Osteocyte (in vitro differentiated cells): ENCODE data around the gene HOXA3. TPM values are rescaled to one million over a fixed set of nuclear protein-coding genes. Genes with fewer than 3 reads are reported as not detected.

ENCODE experiments used
- DNase-seq: peaks from one replicate; pipeline ENCODE4 v3.0.0; 2021; ENCODE audit warnings: mixed read lengths; ENCODE audit not compliant: unreplicated experiment; ENCODE audit errors: extremely low spot score
- H3K27ac Mint-ChIP-seq: one replicate; pipeline ENCODE4 v1.8.0; 2021; ENCODE audit warnings: mild to moderate bottlenecking, mixed read lengths; ENCODE audit not compliant: unreplicated experiment
- H3K27me3 Mint-ChIP-seq: one replicate; pipeline ENCODE4 v1.8.0; 2021; ENCODE audit warnings: mixed read lengths; ENCODE audit not compliant: unreplicated experiment
- H3K36me3 Mint-ChIP-seq: one replicate; pipeline ENCODE4 v1.8.0; 2021; ENCODE audit warnings: mixed read lengths; ENCODE audit not compliant: unreplicated experiment
- H3K4me1 Mint-ChIP-seq: one replicate; pipeline ENCODE4 v1.8.0; 2021; ENCODE audit warnings: mixed read lengths; ENCODE audit not compliant: unreplicated experiment
- H3K4me3 Mint-ChIP-seq: one replicate; pipeline ENCODE4 v1.8.0; 2021; ENCODE audit warnings: mild to moderate bottlenecking, moderate library complexity, mixed read lengths; ENCODE audit not compliant: unreplicated experiment
- H3K9me3 Mint-ChIP-seq: one replicate; pipeline ENCODE4 v1.8.0; 2021; ENCODE audit warnings: mixed read lengths; ENCODE audit not compliant: unreplicated experiment
- CTCF ChIP-seq: fragments of 200-600 bp; sonication (generic); IDR thresholded peaks from 2 replicates; pipeline ENCODE4 v1.5.0; 2021; ENCODE audit warnings: antibody characterized with exemption, mild to moderate bottlenecking, moderate library complexity
- total RNA-seq: library from RNA; stranded (reverse); gene quantifications from 2 replicates; pipeline ENCODE4 v1.2.1, GENCODE V29; 2021

Gene HOXA3
- total RNA-seq, 1 donor from 2014 or later: not detected

- no peak for DNase-seq
- peaks cover 2% of the 10 kb centered on the region for H3K36me3 Mint-ChIP-seq
- no peak overlapping the region for H3K27ac Mint-ChIP-seq
- no peak for TF ChIP-seq CTCF
- no peaks in the 10 kb centered on the region for H3K9me3 Mint-ChIP-seq
- no peak overlapping the region for H3K4me3 Mint-ChIP-seq
- H3K4me1 Mint-ChIP-seq: peaks cover 10% of the 10 kb centered on the region
- H3K27me3 Mint-ChIP-seq: peaks cover 89% of the 10 kb centered on the region
Observed at GRCh38 chr7:27148756-27149641, 3.4 kb downstream of the HOXA3 start.

- H3K4me1 Mint-ChIP-seq: peaks cover 10% of the 10 kb centered on the region
- peaks cover 86% of the 10 kb centered on the region for H3K27me3 Mint-ChIP-seq
- no peak overlapping the region for H3K27ac Mint-ChIP-seq
- TF ChIP-seq CTCF: no peak
- DNase-seq: peak; percentile 73
- H3K36me3 Mint-ChIP-seq: peaks cover 2% of the 10 kb centered on the region
- no peaks in the 10 kb centered on the region for H3K9me3 Mint-ChIP-seq
- no peak overlapping the region for H3K4me3 Mint-ChIP-seq
Observed at GRCh38 chr7:27148031-27148755, 4.2 kb downstream of the HOXA3 start.

GRCh38 chr7:27147199-27148030, 5.0 kb downstream of the HOXA3 start, which contains the start of gene HOXA6:
HOXA6 (minus strand) TSS chr7:27147774; CDS start chr7:27147749, 25 bp downstream.
- DNase-seq: no peak
- peaks cover 2% of the 10 kb centered on the region for H3K36me3 Mint-ChIP-seq
- no peak within 1 kb of the TSS for H3K4me3 Mint-ChIP-seq
- peaks cover 14% of the 10 kb centered on the region for H3K4me1 Mint-ChIP-seq
- TF ChIP-seq CTCF: no peak
- H3K27me3 Mint-ChIP-seq: peaks cover 86% of the 10 kb centered on the region
- H3K27ac Mint-ChIP-seq: no peak within 1 kb of the TSS
- no peaks in the 10 kb centered on the region for H3K9me3 Mint-ChIP-seq

GRCh38 chr7:27146491-27147198, 5.7 kb downstream of the HOXA3 start:
- H3K27ac Mint-ChIP-seq: no peak overlapping the region
- H3K4me1 Mint-ChIP-seq: peaks cover 13% of the 10 kb centered on the region
- no peak for DNase-seq
- H3K36me3 Mint-ChIP-seq: peaks cover 2% of the 10 kb centered on the region
- TF ChIP-seq CTCF: no peak
- no peaks in the 10 kb centered on the region for H3K9me3 Mint-ChIP-seq
- no peak overlapping the region for H3K4me3 Mint-ChIP-seq
- peaks cover 85% of the 10 kb centered on the region for H3K27me3 Mint-ChIP-seq
